TTC549 (cell line): ENCODE measurements around the gene BCO1.

ENCODE experiments used
- FAIRE-seq: peaks from 2 replicates; lab custom pipeline; 2012; peaks lifted over from hg19 to GRCh38; lab: Jason Lieb, UNC

Gene BCO1

DNA sequence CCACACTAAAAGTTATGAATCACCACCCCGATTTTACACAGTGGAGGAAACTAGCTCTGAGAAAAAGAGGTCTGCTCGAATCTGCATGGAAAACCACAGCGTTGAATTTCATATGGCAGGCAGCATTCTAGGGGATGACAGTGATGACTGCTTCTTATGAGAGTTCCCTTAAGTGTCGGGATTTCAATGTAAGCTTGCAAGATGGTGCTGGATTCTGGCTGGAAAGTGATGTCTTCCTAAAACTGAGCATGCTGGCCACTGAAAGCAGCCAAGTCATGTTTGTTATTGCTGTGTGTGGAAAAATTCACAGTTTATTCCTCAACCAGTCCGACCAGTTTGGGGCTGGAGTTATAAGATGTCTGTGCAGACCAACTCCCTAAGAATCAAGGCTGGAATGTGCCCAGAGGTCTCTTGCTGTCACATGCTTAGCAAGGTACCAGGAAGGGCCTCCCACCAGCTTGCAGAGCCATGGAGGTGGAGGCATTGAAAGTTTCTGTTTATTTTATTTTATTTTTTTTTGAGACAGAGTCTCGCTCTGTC is 39.1 kb downstream of the BCO1 start:
- FAIRE-seq = no peak

DNA sequence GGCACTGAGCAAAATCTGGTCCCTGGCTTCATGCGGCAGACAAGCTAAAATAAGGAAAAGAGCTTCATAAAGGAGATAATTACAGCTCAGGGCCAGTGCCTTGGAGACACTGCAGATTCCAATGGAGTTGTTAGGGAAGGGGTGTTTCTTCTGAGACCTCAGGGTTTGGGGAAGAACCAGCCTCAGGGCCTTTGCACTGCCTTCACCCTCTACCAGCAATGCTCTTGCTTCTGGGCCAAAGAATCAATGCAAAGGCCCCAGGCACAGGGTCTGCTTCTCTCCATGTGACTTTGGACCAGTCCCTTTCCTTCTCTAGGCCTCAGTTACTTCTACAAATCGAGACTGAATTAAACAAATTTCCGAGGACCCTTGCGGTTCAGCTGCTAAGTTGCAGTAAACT is 40.0 kb downstream of the BCO1 start:
- FAIRE-seq = no peak

DNA sequence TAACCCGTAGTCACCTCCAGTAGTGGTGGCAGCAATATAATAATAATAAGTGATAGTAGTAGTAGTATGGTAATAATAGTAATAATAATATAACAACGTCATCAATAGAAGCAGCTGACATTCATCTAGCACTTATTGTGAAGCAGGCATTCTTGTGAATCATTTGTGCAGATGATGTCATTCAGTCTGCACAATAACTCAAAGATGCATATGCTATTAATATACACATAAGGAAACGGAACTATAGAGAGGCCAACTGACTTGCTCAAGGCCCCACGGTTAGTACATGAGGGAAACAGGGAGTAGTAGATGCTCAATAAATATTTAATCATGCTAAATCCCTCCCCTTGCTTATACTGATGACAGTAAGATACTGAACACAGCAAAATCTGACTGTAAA is 40.9 kb downstream of the BCO1 start:
- no peak for FAIRE-seq

DNA sequence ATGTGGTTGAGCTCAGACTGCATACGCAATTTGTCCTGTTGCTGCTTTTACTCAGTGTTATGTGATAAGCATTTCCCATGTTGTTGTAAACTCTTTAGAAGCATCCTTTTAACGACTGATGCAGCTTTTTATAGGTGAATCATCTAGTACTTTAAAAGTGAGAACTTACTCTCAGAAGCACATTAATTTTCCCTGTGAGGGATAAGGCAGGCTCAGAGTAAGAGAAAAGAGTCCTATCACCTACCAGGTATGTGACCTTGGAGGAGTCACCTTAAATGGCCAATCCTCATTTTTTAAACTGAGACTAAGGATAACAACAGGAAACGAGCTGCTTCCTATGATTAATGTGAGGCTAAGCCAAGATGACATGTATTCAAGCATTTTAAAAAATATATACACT is 41.9 kb downstream of the BCO1 start:
- FAIRE-seq = no peak

DNA sequence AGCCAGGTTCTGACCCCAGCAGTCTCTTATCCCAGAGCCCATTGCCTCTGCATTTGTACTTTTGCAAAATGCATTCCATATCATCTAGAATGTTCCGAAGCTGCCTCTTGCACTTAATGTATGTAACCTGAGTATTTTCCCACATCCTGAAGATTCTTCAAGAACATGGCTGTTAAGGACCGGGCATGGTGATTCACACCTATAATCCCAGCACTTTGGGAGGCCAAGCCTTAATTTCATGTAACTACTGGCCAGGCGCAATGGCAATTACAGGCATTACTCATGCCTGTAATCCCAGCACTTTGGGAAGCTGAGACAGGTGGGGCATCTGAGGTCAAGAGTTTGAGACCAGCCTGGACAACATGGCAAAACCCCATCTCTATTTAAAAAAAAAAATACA is 44.6 kb downstream of the BCO1 start:
- no peak for FAIRE-seq

DNA sequence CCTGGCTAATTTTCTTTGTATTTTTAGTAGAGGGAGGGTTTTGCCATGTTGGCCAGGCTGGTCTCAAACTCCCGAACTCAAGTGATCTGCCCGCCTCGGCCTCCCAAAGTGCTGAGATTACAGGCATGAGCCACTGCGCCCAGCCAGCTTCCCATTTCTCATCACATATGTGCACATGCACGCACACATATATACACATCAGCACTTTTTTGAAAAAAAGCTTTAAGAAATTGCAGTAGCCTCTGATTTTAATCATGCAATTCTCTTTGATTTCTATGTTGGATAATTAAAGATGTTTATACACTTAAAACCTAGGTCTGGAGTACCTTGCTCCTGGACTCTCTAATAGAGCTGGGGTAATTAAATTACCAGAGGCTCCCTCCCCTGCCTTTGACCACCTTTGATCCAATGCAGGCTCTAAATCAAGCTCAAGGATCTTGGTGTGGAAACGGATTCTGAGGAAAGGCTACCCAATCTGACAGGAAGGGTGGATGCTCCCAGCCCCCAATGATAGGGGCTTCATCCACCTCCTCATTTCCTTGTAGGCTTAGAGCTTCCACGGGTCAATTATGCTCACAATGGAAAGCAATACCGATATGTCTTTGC is 46.6 kb downstream of the BCO1 start:
- FAIRE-seq = no peak

DNA sequence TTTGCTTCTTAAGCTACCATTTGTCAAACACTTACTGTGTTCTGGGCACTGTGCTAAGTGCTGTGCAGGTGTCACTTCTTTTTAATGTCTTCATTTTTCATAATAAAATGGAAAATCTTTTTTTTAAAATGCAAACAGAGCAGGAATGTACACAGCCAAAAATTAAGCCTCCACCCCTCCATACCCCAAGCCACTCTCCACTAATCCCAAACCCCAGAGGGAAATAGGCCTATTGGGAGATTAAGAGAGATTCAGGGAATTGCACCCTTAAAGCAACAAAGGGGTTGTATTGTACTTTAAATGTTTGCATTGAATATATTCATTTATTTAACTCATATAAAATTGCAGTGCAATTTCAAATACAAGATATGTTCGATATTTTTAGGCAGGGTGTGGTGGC is 47.7 kb downstream of the BCO1 start:
- FAIRE-seq = no peak

DNA sequence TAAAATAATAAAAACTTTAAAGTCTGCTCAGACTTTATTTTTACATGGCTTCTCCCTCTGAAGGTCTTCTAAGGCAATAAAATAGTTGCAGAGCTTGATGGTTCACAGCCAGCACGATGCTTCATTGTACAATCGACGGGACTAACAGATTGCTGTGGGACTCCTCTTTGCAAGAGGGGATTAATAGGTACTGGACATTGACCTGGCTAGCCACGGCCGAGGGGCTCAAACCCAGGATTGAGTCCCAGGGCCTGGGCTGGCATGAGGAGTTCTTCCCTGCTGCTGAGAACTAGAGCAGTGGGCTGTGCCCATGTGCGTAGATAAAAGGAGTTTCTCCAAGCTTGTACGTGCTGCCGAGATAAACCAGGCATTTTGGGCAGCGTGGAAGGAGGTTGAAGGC is 52.6 kb downstream of the BCO1 start:
- no peak for FAIRE-seq

DNA sequence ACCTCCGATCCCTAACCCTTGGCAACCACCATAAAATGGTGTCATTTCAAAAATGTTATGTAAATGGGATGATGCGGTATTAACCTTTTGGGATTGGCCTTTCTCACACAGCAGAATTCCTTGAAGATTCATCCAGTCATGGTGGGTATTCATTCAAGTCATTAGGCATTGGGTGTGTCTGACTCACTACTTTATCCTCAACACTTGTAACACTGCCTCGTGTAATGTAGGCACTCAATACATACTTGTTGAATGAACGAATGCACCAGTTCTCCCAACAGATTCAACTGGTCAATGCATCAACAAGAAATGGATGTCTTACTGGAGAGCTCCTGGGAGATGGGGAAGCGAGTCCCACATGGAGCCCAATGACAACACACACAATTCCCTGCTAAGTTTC is 54.4 kb downstream of the BCO1 start:
- no peak for FAIRE-seq

DNA sequence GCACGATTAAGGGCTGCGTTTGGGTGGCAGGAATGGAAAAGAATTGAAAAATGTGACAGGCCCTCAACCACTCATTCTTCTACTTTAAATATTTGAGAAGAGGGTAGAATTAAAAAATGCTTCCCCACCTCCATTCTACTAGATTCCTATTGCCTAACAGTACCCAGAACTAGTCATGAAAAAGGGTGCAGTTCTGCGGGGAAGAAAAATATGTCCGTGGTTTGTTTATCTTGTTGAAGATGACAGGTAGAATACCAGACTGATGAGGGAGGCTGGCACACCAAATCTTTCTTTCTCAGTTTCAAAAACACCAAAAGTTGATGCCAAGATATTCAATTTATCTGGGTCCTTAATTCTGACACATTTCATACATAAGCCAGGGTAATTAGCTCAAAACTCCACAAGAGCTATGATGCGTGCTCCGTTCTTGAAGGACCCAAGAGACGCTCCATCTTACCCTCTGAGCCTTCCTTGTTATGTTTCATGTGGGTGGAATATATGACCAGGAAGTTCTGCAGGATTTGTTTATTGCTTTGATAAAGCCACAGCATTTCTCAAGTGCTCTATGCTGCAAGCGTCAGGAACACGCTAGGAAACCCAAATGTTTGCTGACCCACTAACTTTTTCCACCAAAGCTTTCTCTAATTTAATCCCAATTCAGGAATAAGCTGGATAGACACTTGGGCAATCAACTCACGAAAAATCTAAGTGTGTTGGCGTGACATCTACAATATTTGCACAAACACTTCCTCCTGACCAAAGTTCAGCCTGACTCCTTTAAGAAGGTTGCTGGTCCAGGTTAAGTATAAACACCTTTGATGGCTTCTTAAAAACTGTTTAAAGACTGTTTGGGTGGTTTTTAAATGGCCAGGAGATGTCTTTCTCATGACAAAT is 55.7 kb downstream of the BCO1 start:
- no peak for FAIRE-seq

DNA sequence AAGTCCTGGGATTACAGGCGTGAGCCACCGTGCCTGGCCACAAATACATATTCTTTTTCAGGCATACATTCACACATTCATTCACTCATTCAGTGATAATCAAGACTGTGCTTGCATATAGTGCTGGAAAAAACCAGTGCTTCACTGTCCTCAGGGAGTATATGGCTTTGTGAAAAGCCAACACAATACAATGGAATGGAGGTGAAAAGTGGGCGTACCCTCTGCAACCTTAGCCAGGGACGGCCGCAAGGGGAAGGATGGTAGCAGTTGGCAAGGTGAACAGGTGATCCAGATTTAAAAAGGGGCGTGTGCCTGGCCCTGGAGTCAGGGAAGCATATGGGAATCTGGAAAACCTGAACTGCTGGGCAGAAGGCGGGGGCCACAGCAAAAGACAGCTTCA is 58.1 kb downstream of the BCO1 start:
- no peak for FAIRE-seq

DNA sequence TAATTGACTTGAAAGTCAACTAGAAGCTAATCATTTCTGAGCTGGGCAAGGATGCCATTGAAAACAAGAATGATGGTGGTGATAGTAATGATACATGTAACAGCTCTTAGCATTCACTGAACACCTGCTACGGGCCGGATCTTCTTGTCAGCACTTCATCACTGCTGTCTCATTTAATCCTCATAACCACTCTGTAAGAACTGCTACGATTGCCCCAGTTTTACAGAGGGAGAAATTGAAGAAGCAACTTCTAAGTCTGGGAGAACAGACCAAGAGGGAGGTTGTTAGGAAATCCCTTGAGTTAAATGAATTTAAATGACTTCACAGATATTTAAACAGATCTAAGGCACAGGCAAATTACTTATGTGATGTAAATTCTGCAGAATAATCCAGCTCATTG is 69.3 kb downstream of the BCO1 start:
- no peak for FAIRE-seq

DNA sequence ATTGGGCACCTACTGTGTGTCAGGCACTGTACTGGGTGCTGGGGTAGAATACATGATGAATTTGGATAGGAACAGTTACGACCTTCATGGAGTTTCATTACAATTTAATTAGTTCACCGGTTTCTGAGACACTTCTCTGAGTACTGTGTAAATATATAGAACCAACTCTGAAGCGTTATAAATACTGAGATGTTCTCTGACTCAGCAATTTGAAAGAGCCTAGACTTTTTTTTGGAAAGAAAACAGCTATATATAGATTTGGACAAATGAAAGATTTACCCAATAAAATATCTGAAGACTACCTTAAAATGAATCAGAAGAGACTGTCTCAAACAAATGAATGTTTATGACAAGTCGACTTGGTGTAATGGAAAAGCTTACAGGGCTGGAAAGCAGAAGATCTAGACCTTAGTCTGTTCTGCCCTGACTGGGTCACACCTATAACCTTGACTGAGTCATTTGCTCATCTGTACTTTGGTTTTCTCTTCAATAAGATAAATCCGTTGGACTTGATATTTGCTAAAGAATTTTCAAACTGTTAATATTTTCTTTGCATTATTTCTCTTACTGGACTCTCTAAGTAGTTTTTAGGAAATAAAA is 71.7 kb downstream of the BCO1 start:
- no peak for FAIRE-seq

DNA sequence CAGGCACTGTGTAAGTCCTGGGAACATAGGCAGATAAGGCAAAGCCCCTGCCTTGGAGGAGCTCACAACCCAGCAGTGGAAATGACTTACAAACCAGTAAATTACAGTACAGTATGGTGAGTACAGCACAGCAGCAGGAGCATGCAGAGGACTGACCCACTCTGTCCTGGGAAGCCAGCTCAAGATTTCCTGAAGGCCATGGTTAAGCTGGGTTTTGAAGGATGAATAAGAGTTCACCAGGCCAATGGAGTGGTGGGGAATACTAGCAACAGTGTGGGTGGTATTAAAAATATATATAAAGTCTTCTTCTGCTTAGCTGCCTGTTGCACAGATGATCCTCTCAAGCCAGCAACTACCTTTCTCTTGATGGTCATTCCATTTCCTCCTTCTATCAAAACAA is 73.3 kb downstream of the BCO1 start:
- no peak for FAIRE-seq

DNA sequence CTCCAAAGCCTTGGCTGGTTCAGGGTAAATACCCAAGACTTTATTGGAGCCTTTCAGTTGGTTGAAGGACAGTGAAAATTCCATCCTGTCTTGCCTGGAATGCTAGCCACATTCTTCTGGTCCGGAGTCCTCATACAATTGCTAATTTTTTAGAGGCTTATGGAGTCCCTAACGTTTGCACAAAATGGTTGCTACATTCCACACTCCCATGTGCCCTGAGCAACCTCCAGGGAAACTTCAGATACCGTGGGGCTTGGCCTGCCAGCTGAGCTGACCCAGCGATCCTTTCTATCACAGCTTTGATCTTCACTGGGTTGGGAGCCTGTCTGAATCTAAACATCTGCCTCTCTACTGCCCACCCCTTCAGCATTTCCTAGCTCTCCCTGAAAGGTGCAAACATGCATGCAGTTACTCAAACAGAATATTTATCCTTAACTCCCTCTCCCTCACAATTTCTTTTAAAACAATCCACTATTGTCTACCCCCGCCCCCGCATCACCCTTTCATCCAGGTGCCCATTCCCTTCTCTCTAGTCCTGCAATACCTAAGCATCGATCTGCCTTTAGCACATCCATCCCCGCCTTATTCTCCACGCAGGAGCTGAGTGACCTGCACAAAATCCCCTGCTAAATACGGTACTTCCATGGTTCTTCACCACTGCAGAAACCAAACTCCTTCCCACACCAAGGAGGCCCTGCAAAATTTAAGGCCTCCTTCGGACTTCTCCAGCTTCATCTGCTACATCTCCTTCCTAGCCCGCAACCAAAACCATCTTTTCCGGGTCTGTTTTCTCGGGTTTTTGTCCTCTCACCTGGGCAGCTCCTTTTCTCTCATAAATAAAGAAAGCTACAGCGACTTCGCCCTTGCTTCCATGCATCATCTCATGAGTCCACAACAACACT is 75.5 kb downstream of the BCO1 start:
- no peak for FAIRE-seq

DNA sequence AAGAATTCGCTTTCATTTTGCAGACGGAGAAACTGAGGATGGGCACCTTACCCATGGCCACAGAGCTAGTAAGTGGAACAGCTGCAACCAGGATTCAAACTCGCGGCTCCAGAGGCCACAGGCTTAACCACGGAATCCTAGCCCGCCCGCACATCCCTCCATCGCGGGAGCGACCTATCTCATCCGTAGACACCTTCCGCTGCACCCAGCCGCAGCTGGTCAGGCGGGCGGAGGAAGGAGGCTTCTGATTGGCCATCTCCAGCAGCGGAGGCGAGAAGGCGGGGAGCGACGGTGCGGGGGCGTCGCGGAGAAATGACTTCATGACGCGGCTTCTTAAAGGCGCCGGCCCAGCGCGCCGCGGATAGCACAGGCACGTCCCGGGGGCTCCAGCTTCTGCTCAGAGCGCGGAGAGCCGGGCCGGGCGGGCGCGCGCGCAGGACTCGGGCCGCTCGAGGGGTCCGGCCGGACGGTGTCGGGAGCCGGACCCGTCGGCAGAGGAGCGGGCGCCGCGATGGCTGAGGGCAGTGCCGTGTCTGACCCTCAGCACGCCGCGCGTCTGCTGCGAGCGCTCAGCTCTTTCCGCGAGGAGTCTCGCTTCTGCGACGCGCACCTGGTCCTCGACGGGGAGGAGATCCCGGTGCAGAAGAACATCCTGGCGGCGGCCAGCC is 76.2 kb downstream of the BCO1 start, which contains the start of gene GAN:
TSS of gene GAN (plus strand) at position 360 of the 668 bp plus-strand sequence. CDS start at position 512, 152 bp downstream.
- FAIRE-seq = no peak

DNA sequence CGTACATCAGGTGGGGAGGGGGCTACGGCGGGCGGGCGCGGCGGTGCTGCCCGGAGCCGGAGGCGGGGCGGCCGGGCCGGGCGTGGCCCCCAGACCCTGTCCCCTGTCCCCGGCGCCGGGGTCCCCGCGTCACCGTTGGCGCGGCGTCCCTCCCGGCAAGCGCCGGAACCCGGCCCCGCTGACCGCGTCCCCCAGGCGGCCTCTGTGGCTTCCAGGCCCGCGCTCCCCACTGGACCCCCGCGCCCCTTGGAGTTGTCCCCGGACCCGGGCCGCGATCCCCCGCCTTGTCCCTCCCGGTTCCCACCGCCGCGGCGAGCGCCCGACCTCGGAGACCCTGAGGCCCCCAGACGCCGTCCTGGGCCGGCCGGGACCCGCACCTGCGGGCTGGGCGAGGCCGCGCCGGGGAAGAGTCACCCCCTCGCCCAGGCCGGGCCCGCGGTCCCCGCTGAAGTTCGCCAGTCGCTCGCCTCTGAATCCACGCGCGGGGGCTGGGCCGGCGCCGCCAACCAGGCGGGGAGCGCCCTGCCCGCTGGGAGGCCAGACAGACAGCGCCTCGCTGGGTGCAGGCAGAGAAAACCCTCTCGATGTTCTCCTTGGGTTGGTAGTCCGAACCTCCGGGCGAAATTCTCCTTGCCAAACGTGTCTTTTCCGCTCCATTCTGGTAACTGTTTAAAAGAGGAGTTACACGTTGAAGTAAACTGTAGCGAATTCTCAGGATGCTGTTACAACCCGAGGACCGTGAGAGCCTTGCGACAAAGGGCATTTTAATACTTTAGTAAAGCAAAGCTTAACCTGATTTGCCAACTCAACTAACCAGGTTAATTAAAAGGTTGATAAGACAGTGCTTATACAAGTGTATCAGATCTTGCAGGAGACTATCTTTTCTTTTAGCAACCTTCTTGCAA is 77.0 kb downstream of the BCO1 start:
- FAIRE-seq = no peak

DNA sequence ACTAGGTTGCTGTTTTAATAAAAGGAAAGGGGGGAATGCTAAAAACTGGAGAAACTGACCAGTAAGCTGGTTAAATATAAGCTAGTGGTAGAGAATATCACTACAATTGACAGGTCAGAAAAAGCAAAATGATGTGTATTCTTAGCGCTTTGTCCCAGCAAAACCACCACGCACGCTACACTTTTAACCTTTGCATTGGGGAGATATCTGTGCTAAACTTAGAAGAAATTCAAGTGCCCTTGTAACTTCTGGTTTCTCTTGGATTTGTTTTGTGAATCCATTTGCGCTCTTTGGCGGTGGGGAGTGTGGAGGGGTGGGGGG is 77.6 kb downstream of the BCO1 start:
- FAIRE-seq = no peak

DNA sequence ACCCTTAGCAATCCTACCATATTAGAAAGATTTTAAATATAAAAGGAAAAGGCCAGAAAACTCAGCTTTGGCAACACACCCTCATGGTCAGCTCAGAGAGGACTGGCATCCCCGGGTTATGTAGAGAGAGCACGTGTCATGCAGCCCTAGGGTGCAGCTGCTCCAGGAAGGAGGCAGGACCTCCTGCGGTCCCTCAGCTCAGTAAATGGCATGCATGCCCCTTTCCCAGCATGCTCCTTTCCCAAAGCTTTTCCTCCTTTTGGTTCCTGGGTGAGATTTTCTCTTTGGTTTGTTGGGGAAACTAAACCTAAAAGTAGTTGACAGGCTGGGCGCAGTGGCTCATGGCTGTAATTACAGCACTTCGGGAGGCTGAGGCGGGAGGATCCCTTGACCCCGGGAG is 80.2 kb downstream of the BCO1 start:
- FAIRE-seq = no peak

DNA sequence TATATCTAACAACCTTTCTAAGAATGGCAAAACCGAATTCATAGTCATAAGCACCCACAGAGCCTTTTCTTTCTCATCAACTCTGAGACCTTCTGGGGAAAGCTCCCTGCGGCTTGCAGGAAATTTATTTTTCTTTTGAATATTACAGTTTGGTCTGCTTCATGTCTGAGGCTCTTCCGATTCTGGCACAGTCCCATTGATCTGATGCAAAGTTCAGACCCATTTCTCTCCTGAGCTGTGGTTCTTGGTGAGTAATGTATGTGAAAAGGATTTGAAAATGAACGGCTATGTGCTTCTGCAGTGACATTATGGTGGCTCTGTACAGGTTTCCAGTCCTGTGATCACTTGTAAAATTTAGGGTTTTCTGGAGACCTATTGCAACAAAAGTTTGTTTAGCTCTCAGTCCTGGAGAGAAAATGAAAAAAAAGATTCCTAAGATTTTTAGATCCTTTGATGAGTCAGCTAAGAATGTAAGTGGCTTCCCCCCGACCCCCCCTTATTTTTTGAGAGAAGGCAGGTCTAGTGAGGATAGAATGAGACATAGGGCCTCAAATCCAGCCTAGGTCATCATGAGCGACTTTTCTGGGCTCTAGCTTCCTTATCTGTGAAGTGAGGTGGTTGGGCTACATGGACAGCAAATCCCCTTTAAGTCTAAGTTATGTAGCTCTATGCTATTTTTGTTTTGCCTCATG is 80.9 kb downstream of the BCO1 start:
- no peak for FAIRE-seq
